ENCODE results near the gene ZC3H13.
A peak's percentile ranks its signal among the peaks of the same experiment; 100 is the strongest.

Gene ZC3H13

GRCh38 chr13:46063292-46063691 is 10.7 kb upstream of the ZC3H13 start:
- DNase-seq (ENCODE audit: low spot score), result no peak

- no peak for DNase-seq (ENCODE audit: low spot score)
Measured at GRCh38 chr13:46062185-46062584, 9.6 kb upstream of the ZC3H13 start.

- DNase-seq (ENCODE audit: low spot score), result no peak
Measured at GRCh38 chr13:46059405-46059804, 6.9 kb upstream of the ZC3H13 start.

- no peak for DNase-seq (ENCODE audit: low spot score)
Measured at GRCh38 chr13:46058268-46058667, 5.7 kb upstream of the ZC3H13 start.

GRCh38 chr13:46057256-46058015 is 4.9 kb upstream of the ZC3H13 start:
- DNase-seq (ENCODE audit: low spot score), result no peak

GRCh38 chr13:46053162-46054012 is 841 bp upstream of the ZC3H13 start:
- no peak for DNase-seq (ENCODE audit: low spot score)

GRCh38 chr13:46051968-46052318 is 603 bp downstream of the ZC3H13 start:
- no peak for DNase-seq (ENCODE audit: low spot score)

- DNase-seq (ENCODE audit: low spot score), result peak; percentile 13
Measured at GRCh38 chr13:46050771-46051170, 1.8 kb downstream of the ZC3H13 start.

GRCh38 chr13:46045424-46045823 is 7.1 kb downstream of the ZC3H13 start:
- DNase-seq (ENCODE audit: low spot score), result no peak

GRCh38 chr13:46043647-46044046 is 8.9 kb downstream of the ZC3H13 start:
- DNase-seq (ENCODE audit: low spot score), result no peak

GRCh38 chr13:46041419-46041839 is 11.1 kb downstream of the ZC3H13 start:
- no peak for DNase-seq (ENCODE audit: low spot score)

GRCh38 chr13:46040763-46041162 is 11.8 kb downstream of the ZC3H13 start:
- no peak for DNase-seq (ENCODE audit: low spot score)

- no peak for DNase-seq (ENCODE audit: low spot score)
Measured at GRCh38 chr13:46039411-46040182, 12.9 kb downstream of the ZC3H13 start.

- no peak for DNase-seq (ENCODE audit: low spot score)
Measured at GRCh38 chr13:46038296-46038695, 14.2 kb downstream of the ZC3H13 start.

- DNase-seq (ENCODE audit: low spot score), result no peak
Measured at GRCh38 chr13:46035066-46035465, 17.5 kb downstream of the ZC3H13 start.

GRCh38 chr13:46032341-46032740 is 20.2 kb downstream of the ZC3H13 start:
- no peak for DNase-seq (ENCODE audit: low spot score)

GRCh38 chr13:46031581-46032263 is 20.8 kb downstream of the ZC3H13 start:
- DNase-seq (ENCODE audit: low spot score), result no peak

GRCh38 chr13:46025157-46025556 is 27.4 kb downstream of the ZC3H13 start:
- DNase-seq (ENCODE audit: low spot score), result no peak

GRCh38 chr13:46022481-46022880 is 30.1 kb downstream of the ZC3H13 start:
- no peak for DNase-seq (ENCODE audit: low spot score)

- DNase-seq (ENCODE audit: low spot score), result no peak
Measured at GRCh38 chr13:46016216-46016615, 36.3 kb downstream of the ZC3H13 start.

- no peak for DNase-seq (ENCODE audit: low spot score)
Measured at GRCh38 chr13:46015366-46015765, 37.2 kb downstream of the ZC3H13 start.

- DNase-seq (ENCODE audit: low spot score), result no peak
Measured at GRCh38 chr13:46012404-46012803, 40.1 kb downstream of the ZC3H13 start.
